HG03439 (cell line): ENCODE measurements around the gene MRPS23.

Source experiments
- ATAC-seq: cut with Tn5 transposase; IDR thresholded peaks from one replicate; pipeline ENCODE4 v1.9.1; 2021; ENCODE audit warnings: mild to moderate bottlenecking, moderate library complexity; ENCODE audit not compliant: unreplicated experiment

MRPS23 gene

DNA sequence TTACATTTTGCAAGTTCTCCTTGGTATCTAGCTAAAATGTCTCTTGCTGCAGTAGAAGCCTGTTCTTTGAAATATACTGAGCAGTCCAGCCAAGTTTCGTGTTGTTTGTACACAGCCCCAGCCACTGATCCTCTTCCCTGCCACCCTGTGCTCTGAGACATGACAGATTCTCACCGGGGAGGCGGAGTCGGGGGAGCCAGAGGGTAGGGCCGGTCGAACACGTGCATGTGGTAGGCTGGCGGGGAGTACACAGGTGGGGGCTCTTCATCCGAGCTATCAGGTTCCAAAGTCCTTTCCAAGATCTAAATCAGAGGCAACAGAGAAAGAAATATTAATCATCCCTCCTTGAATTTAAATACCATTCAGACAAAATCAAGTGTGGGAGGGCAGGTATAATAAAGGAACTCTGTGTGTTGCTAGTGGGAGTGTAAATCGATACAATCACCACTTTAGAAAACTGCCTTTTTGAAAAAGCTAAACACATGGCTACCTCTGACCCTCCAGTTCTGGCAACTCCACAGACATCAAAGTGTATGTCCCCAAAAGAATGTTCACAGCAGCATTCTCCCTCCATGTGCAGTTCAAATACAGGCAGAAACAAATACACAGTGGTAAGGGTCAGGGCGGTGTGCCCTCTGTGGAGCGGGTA is 29.7 kb upstream of the MRPS23 start:
- no peak for ATAC-seq

DNA sequence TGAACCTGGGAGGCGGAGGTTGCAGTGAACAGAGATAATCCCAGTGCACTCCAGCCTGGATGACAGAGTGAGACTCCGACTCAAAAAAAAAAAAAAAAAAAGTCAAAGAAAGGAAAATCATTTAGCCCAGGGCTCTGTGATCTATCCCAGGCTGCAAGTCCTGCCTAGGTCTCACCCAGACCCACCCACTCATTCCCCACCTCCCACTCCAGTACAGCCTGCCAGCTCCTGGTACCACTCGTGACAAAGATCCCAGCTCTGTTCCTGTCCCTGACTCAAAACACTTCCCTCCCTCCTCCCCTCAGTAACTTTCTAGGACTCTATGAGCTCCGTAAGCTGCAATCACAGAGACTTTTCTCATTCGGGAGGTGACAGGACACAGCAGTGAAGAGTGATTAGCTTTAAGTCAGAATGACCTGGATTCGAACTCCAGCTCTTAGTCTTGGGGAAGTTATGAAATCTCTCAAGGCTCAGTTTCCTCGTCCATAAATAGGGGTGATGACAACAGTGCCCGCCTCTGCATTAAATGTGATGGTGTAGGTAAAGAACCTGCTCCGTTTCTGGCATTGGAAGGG is 28.0 kb upstream of the MRPS23 start:
- ATAC-seq, result no peak

DNA sequence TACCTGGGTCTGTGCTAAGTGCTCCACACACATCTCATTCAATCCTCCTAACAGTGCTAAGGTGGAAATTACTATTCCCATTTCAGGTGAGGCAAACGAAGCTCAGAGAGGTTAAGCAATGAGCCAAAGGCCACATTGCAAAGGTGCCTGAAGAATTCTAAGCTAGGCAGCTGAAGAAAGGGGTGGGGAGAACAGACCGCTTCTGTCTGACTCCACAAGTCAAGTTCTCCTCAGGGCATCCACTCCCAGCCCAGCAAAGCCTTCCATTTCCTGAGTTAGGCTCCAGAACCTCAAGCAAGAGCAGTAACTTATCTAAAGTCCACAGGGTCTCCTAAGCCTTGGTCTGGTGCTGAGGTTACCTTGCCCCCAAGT is 27.0 kb upstream of the MRPS23 start:
- ATAC-seq, result no peak

DNA sequence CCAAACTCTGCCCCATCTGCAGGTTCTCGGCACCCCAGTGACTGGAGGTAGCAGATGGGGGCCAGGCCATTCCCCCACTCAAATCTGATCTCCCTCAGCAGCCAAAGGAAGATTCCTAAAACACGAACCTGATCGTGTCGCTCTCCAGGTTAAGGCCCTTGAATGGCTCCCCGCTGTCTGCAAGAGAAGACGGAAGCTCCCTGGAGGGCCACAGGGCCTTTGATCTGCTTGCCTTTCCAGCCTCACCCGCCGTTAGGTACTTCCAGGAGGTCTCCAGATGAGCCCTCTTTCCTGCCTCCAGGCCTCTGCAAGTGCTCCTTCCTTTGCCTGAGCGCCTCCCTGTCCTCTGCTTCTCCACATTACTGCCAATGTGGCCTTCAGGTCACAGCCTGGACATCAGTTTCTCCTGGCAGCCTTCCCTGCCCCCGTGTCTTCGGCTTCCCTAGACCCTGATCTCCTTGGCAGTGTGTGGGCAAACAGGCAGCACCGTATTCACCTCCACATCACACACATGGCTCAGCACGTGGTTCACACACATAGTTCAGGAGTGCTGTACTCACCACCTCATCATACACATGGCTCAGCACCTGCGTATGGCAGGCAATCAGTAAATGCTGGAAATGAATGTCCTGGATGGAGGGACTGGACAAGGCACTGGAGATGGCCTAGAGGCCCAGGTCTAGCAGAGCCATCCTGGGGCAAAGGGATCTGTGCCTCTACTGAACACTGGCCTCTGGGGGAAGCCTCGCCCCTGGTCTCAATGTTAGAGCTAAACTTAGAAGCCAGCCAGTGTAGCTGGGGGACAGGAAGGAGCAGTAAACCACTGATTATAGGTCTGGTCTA is 26.4 kb upstream of the MRPS23 start:
- no peak for ATAC-seq

DNA sequence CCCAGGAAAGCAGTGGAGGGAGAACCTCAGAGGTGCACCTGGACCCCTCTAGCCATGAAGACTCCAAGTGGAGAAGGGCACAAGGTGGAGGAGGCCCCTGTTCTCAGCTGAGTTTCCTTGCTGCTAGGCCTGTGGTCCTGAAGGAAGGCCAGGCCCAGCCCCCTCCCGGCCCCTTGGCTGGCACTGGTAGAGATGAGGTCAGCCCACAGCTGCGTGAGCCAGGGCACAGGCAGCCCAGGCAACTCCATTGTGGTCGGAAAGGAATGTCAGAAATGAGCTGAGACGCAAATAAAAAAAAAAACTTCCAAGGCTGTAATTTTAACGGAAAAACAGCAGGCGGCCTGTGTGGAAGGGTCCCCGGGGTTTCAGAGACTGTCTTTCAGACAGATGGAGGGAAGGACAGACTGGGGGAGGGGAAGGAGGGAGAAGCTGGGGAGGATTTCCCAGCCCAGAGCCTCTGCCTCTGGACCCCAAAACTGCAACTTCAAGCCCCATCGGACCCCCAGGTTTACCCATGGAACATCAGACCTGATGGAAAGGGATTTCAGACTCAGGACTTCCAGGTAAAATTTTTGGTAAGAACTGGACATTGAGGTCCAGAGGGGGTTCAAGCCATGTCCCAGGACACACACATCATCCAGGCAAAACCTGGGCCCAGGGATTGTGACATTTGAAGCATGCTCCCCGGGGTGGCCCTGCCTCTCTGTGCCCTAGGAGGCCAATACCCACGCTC is 25.6 kb upstream of the MRPS23 start:
- no peak for ATAC-seq

DNA sequence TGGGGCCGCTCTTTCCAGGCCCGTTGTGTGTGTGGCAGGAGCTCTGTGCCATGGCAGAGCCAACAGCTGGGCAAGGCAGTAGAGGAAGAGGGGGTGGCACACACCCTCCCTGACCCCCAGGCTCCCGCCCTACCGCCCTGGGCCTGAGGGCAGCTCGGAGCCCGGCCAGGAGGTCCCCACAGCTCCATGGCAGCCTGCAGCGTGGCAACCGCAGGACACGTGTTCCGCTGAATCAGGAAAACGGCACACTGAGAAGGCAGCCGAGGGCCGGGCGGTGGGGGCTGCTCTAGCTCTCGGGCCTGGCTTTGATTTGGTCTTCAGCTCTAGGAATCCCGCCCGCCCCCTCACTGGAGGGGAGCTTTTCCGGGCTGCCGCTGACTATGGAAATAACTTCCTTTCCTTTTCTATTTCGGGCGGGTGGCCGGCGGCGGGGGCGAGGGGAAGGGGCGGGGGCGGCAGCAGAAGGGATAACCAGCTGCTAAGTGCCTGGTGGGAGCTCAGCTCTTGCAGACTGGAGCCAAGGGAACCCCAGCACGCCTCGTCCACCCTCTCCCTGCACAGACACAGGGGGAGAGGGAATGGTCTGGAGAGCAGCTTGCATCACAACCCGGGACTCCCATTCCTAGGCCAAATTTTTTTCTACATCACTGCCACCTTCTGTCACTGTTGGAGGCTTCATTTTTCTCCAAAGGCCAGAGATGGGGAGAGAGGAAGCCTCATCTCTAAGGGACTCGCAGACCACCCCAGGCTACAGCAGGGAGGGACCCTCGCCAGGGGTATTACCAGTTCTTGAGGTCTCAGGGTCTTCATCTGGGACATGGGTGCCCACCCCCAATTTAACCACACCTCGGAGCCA is 24.8 kb upstream of the MRPS23 start:
- no peak for ATAC-seq

DNA sequence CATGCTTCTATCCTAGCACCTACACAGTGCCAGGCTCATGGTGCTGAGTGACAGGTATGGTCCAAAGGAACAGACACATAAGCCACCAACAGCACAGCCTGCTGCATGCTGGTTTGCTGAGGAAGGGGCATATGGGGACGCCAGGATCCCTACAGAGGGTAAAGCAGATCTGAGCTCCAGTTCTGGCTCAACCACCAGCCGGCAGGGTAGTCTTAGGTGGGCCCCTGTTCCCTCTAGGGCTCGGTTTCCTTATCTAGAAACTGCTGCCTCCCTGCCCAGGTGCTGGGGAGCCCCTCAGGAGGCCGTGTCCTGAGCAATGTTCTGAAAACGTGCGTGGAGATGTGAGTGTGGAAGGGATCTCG is 24.2 kb upstream of the MRPS23 start:
- ATAC-seq, result no peak

DNA sequence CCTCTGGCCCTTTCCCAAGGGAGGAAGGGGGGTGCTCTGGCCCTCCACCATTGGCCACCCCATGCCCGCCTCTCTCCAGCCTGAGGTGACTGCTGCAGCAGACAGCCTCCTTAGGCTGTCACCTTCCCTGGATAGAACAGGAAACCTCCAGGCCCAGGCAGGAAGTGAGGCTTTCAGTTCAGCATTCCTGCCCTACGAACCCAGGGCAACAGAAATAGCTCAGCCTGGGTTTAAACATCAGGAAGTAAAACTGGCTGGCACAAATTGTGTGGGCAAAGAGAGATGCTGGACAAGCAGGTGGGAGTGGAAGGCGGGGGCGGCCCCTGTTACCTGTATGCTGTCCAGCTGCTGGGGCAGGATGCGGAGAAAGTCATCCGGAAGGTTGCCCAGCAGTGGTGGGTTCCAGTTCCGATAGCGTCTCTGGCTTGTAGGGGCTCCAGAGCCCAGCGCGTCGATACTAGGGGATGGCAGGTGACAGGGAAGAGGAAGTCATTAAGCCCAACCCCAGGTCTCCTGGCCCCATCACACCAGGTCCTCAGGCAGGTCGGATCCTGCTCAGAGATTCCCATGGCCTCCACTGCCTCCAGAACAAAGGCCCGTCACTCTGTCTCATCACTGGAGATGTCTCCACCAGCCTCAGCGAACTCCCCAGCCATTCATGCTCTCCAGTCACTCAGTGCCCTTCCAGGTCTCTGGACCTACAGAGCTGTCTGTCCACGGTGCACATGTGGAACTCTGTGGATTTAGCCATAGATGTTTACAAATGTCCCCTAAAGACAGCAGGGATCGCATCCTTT is 23.6 kb upstream of the MRPS23 start:
- ATAC-seq, result no peak

DNA sequence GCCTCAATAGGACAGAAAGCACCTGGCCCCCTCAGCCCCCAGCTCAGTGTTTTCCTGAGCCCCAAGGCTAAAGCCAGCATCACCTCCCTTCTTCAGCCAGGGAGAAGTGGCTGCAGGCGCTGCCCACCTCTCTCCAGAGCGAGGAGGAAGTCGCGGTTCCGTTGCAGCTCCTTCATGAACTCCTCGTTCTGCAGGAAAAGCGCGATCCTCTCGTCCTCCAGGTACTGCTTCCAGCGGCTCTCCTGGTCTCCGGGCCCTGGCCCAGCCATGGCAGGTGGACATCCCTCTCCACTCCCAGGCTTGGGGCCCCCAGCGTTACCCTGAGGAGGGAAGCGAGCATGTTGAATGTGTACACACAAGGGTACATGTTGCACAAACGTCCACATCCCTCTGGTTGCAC is 22.7 kb upstream of the MRPS23 start:
- ATAC-seq, result no peak

DNA sequence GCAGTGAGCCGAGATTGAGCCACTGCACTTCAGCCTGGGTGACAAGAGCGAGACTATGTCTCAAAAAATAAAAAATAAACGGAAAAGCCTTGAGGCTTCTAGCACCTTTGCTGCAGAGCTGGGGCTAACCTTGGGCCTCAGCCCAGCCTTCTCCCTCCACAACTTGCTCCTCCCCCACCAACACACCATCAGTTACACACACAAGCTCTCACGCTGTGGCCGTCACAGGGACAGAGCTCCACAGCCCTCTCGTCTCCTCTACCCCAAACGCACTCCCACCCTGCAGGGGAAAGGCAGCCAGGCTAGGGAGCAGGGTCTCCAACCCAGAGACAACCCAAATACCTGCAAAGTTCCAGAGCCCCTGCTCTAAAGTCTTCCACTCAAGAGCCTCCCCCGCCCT is 22.0 kb upstream of the MRPS23 start:
- ATAC-seq, result no peak

DNA sequence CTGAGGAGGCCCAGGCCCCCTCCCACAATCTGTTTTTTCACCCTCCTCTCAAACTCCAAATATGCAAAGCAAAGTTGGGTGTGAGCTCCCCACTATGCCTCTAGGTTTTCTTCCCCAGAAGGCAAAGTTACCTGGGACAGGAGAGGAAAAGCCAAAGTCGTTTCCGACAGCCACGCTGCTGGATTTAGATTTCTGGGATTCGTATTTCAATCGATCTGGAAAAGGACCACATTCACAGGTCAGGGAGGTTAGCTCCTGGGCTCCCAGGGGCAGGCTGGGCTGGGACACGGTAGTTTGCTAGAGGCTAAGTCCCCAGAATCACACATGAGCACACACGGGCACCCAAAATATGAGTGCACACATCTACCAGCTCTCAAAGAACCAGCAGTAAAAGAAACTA is 21.3 kb upstream of the MRPS23 start:
- ATAC-seq, result no peak

DNA sequence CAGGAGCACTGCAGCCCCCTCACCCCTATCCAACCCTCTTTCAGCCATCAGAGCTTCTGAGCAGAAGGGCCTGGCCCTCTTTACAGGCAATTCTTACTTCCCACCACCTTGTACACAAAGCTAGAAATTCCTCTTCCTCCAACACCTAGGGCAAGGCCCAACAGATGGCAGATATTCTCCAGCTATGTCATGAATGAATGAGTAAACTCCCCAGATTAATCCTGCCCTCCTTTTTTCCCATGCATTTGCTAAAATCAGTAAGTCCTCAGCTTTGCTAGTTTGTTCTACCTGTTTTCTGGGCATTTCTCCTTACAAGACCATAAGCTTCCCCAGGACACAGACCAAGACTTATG is 20.4 kb upstream of the MRPS23 start:
- no peak for ATAC-seq

DNA sequence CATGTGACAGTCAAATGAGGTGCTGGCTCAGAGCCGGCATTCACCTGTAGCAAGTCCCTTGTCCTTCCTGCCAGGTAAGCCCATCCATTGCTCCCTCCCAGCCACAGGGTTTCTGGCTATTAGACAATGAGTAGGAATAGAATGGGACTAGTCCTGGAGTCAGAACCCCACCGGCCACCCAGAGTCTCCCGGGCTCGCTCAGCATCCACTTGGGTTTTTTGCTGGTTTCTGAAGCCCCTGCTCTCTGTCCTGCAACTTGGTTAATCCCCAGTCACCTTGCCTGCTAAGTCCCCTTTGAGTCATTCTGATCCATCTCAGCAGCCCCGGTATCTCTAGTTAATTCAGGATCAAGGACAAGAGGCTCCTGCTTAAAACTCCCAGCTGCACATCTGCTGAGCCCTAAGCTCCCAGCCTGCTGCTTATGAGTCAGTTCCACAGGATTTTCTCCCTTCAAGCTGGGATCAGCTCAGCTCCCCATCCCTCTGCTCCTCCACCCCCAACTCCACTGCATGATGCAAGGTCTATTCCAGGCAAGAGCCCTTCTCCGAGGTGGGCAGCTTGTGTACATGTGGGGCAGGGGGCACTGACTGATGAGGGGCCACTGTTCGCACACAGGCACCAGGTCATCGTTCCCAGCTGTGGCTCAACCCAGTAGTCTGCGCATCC is 19.9 kb upstream of the MRPS23 start:
- ATAC-seq, result no peak

DNA sequence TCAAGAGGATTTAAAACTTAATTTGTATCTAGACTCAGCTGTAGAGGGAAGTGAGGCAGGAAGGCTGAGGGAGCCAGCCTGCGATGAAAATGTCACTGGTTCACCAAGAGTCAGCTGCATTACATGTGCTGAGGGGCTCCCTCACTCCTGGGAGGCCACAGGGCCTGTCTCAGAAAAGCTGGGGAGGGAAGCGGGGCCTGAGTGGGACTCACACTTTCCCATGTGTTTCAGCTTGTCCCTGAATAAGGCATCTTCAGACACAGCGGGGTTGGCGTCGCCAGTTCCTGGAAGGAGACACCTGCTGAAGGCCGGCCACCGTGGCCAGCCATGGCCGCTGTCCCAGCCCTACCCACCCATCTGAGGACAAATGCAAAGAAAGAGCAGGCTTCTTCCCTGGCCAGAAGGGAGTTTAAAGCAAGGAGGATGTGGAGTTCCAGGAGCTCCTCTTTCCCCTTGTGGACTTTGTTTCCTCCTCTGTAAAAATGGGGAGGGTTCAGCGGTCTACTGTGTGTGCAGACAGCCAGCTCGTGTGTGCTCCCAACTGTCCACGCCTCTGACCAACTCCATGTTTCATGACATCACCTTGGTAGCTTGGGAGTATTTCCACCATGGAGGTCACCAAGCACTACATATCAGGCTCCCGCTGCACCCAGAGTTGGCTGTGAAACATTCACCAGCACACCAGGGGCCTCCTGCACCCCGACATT is 19.2 kb upstream of the MRPS23 start:
- ATAC-seq, result no peak

DNA sequence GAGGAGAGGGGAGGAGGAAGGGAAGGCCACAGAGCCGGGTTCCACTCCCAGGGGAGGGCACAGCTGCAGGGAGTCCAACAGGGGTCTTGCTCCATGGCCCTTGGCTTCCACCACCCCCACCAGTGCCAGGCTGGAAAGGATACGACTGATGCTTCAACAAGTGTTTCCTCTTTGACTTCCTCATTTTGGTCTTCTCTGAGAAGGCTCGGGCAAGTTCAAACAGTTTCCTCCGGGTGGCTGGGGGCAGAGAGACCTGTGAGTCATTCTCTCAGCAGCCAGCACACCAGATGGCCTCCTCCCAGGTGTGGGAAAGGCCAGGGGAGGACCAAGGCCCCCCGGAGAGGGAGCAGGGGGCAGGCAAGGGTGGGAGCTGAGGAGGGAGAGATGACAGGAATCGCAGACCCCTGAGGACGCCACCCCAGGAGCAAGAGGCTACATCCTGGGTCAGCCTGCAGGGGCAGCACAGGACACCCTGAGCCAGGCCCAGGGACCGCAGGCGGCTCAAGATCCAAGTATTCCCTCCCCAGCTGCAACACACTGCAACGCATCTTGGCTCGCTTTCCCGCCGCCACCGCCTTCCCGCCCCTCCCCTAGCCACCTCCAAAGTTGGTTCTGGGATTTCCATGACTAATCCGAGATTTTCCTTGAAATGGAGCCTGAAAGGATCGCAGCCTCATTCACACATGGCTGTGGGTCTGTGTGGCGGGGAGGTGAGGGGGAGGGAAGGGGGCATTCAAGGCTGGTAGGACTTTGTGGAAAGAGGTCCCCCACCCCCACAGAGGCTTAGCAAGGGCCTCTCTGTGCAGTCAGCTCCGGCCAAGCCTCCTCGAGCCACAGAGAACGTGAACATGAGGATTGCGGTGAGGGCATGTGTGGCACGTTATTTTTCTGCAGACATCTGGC is 18.4 kb upstream of the MRPS23 start:
- peak; percentile 78 for ATAC-seq

DNA sequence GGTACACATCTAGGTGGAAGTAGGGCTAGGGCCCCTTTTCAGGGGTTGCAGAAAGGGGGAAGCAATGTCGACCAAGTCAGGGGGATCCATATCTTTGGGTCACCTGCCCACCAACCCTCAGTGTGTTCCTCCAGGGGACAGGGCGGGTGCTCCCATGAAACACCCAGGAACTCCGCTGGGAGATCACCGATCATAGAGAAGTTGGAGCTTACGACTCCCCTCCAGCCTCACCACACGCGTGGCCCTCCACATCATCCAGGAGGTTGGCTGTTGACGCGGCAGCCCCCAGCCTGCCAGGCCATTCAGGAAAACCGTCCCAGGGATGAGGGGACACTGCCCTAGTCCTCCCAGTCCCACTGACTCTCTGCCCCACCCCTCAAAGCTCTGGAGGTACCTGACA is 17.3 kb upstream of the MRPS23 start:
- no peak for ATAC-seq

DNA sequence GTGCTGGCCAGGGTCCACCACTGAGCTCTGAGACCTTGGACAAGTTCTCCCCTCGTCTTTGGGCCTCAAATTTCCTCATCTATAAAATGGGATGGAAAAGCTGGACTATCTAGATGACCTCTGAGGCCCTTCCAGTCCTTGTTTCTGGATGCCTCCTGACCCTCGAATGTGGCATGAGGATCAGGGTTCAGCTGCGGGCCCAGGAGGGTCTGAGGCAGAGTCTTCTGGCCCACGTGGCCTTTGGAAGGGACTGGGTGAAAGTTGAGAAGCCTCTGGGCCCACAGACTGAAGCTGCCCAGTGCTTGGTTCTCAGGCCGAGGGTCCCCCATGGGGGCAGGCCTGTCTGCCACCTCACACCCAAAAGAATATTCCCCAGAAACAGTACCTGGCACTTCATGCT is 16.9 kb upstream of the MRPS23 start:
- ATAC-seq, result no peak

DNA sequence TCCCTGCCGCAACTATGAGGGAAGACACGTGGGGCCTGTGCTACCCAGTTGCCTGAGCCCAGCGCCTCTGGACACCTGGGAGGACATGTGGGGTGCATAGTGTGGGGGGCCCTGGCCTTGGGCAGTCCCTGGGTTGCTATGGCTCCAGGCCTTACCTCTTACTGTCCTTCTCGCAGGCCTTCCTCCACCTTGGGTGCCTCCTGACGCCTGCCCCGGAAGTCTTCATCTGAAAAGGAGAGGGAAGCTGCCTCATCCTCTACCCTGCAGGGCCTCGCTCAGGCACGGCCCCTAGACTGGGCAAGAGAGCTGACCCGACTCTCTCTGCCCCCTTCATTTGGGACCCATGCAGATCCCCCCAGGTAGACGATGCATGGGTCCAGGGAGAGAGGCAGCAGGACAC is 16.5 kb upstream of the MRPS23 start:
- no peak for ATAC-seq
